Measurements from ENCODE around the gene DPP6. TPM values are rescaled to one million over a fixed set of nuclear protein-coding genes. Genes with fewer than 3 reads are reported as not detected.

The DPP6 gene
- total RNA-seq, 2 experiments from 2014 or later: not detected

DNA sequence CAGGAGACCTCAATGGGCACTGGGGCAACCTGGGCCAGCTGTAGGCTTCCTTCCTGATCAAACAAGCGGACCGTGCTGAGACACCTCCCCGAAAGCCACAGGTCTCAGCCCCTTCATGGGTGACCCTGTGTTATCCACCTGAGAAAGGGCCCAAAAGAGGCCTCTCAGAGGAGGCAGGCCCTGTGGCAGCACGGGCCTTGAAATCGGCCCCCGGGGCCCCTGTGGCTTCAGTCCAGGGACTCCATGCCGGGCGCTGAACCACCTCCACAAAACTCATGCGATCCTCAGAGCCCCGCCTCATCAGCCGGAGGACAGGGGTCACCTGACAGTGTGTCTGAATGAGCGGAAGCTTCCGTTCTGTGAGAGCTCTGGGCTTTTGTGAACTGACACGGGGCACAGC lies 643.6 kb downstream of the DPP6 start:
- Mint-ChIP-seq H3K36me3 (ENCODE audit: low read depth) (no peaks in the 10 kb centered on the region), H3K27ac (no peak overlapping the region), H3K4me1 (no peaks in the 10 kb centered on the region), H3K4me3 (no peak overlapping the region), H3K27me3 (no peaks in the 10 kb centered on the region), H3K9me3 (no peaks in the 10 kb centered on the region)
- CTCF ChIA-PET: no interaction called here
- POLR2A ChIA-PET: no interaction called here
- no peak for DNase-seq

DNA sequence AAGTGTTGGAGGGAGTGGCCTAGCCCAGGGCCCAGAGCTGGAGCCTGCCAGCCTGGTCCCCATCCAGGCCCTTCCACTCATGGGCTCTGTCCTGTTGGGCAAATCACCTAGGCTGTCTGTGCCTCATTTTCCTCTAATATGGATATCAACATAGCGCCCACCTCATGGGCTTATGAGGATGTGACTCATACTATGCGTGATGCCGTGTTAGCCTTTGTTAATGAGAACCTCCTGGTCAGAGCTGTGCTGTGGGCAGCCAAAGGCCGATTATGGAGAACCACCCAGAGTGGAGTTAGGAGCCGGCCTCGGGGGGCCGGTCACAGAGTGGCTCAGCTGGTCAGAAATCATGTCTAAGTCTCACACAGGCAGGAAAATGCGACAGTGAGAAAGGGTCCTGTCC lies 644.4 kb downstream of the DPP6 start:
- no peak overlapping the region for H3K4me3 Mint-ChIP-seq
- no peak for DNase-seq

DNA sequence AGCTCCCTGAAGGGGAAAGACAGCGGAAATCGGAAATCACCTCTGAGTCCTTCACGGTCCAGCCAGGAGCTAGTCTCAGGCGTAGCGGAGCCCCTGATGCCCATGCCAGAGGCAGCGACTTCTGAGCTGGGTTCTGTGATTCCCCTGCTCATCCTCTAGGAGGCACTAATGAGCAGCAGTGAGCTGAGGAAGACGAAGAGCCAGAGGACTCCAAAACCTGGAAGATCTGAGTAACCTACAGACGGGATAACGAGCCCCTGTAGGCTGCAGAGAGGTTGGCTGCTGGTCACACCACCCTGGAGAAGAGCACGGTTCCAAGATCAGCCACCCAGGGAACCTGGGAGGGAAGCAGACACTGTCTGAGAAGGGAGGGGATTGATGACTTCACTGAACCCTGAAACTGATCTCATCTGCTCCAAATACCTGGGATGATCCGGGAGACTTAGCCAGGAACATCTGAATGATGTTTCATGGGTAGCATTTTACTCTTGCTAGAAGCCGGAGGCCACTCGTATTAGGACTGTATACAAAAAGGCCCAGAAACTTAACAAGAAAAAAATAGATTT lies 646.6 kb downstream of the DPP6 start:
- ChIA-PET CTCF (interaction anchor here (1.2 kb wide), 1 partner anchor 10 kb away, joined by 4 read pairs; no protein-coding TSS in a partner anchor), POLR2A (no interaction called here)
- DNase-seq: no peak
- H3K9me3 Mint-ChIP-seq: peaks cover under 1% of the 10 kb centered on the region
- H3K4me1 Mint-ChIP-seq: no peaks in the 10 kb centered on the region
- H3K36me3 Mint-ChIP-seq (ENCODE audit: low read depth): no peaks in the 10 kb centered on the region
- no peaks in the 10 kb centered on the region for H3K27me3 Mint-ChIP-seq
- H3K4me3 Mint-ChIP-seq: no peak overlapping the region
- H3K27ac Mint-ChIP-seq: no peak overlapping the region

More for the DNA sequence above, 644.4 kb downstream of the DPP6 start:
- H3K9me3 Mint-ChIP-seq: no peaks in the 10 kb centered on the region
- no peak overlapping the region for H3K27ac Mint-ChIP-seq
- POLR2A ChIA-PET: no interaction called here
- no peaks in the 10 kb centered on the region for H3K36me3 Mint-ChIP-seq (ENCODE audit: low read depth)
- no peaks in the 10 kb centered on the region for H3K4me1 Mint-ChIP-seq
- CTCF ChIA-PET: no interaction called here
- H3K27me3 Mint-ChIP-seq: no peaks in the 10 kb centered on the region

DNA sequence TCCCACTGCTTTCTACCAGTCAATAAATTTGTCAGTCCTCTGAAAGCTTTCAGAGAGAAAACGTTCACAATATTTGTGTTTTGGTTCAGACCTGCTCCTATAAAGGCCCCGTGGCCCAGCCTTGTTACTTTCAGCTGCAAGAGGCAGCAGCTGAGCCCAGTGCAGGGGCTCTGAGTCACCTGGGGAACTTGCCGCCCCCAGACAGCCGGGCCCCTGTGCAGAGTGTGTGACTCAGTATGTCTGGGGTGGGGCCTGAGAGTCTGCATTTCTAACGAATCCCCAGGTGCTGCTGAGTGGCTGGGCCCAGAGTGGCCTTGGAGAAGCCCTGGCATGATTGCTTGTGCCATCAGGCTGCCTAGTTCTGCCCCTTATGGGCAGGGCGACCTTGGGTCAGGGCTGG lies 647.2 kb downstream of the DPP6 start:
- CTCF ChIA-PET: no interaction called here
- no peak overlapping the region for H3K27ac Mint-ChIP-seq
- POLR2A ChIA-PET: no interaction called here
- H3K36me3 Mint-ChIP-seq (ENCODE audit: low read depth): no peaks in the 10 kb centered on the region
- peaks cover 4% of the 10 kb centered on the region for H3K9me3 Mint-ChIP-seq
- H3K4me3 Mint-ChIP-seq: no peak overlapping the region
- DNase-seq: no peak
- H3K4me1 Mint-ChIP-seq: no peaks in the 10 kb centered on the region
- no peaks in the 10 kb centered on the region for H3K27me3 Mint-ChIP-seq

DNA sequence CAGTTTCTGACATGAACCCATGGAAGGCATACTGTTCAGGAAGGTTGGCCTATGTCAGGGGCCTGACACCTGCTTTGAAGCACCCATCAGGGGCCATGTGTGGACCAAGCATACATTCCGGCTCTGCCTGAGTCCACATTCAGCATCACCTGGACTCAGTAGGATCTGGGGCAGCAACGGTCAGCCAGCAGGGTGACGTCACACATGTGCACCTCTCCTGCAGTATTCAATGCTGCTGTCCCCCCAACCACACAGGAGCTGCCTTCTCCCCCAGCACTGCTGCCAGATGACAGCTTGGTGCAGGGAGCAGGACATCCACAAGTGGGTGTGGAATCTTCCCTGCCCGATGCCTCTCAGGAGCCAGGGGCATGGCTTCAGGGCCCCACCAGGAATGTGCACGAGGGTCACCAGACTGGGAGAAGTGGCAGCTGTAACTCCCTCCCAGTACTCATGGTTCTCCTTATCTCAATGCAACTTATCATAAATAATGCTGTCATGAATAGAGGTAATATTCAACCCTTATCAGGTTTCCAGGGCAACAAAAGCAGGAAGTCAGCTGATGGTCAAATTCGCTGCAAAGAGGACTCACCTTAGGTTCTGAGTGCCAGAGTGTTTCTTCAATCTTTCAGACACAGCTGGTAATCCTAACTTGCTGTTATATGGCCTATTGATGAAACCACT lies 657.8 kb downstream of the DPP6 start:
- H3K9me3 Mint-ChIP-seq: peaks cover 3% of the 10 kb centered on the region
- no peaks in the 10 kb centered on the region for H3K4me1 Mint-ChIP-seq
- no peaks in the 10 kb centered on the region for H3K27me3 Mint-ChIP-seq
- ChIA-PET POLR2A (no interaction called here), CTCF (no interaction called here)
- no peaks in the 10 kb centered on the region for H3K36me3 Mint-ChIP-seq (ENCODE audit: low read depth)
- DNase-seq: no peak
- H3K27ac Mint-ChIP-seq: no peak overlapping the region
- no peak overlapping the region for H3K4me3 Mint-ChIP-seq

DNA sequence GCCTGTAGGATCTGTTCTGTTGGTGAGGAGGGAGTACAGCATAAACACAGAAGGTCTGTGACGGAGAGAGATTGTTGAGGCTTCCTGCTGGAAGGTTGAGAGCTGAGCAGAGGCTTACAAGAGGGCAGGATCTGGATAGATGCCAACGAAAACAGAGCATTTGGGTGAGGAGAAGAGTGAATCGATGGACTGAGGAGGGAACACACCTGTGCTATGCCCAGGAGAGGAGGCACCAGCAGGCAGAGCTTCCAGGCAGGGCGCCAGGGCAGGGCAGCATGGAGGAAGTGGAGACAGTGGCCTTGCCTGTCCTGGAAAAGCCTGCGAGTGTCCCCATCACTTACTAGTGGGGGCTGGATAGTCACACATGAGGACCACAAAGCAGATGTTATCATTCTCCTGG lies 667.8 kb downstream of the DPP6 start:
- POLR2A ChIA-PET: no interaction called here
- no peak overlapping the region for H3K27ac Mint-ChIP-seq
- H3K27me3 Mint-ChIP-seq: no peaks in the 10 kb centered on the region
- no peak overlapping the region for H3K4me3 Mint-ChIP-seq
- peaks cover 18% of the 10 kb centered on the region for H3K9me3 Mint-ChIP-seq
- CTCF ChIA-PET: no interaction called here
- no peaks in the 10 kb centered on the region for H3K4me1 Mint-ChIP-seq
- DNase-seq: no peak
- no peaks in the 10 kb centered on the region for H3K36me3 Mint-ChIP-seq (ENCODE audit: low read depth)

DNA sequence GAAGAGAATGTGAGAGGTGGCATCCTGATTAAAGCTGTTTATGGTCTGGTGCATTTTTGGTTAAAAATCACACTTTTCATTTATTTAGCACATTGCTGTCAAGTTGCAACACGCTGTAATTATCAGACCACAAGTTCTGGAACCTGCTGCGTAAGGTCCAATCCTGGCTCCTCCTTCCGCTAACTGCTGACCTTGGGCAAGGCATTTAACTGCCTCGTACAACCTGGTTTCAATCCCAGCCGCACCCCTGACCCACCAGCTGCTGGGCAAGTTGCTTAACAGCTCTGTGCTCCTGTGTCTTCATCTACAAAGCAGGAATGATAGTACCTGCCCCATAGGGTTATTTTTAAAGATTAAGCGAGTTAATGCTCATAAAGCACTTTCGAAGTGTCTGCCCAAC lies 668.9 kb downstream of the DPP6 start:
- no peaks in the 10 kb centered on the region for H3K4me1 Mint-ChIP-seq
- no peaks in the 10 kb centered on the region for H3K36me3 Mint-ChIP-seq (ENCODE audit: low read depth)
- peaks cover 24% of the 10 kb centered on the region for H3K9me3 Mint-ChIP-seq
- ChIA-PET POLR2A (no interaction called here), CTCF (no interaction called here)
- no peak overlapping the region for H3K27ac Mint-ChIP-seq
- no peak for DNase-seq
- no peak overlapping the region for H3K4me3 Mint-ChIP-seq
- no peaks in the 10 kb centered on the region for H3K27me3 Mint-ChIP-seq

DNA sequence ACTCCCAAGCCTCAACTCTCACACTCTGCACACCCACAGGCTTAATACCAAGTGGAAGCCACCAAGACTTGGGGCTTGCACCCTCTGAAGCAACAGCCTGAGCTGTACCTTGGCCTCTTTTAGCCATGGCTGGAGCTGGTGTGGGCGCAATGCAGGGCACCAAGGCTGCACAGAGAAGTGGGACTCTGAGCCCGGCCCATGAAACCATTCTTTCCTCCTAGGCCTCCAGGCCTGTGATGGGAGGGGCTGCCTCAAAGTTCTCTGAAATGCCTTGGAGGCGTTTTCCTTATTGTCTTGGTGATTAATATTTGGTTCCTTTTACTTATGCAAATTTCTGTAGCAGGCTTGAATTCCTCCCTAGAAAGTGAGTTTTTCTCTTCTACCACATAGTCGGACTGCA lies 674.2 kb downstream of the DPP6 start:
- ChIA-PET POLR2A (no interaction called here), CTCF (no interaction called here)
- Mint-ChIP-seq H3K36me3 (ENCODE audit: low read depth) (peaks cover 2% of the 10 kb centered on the region), H3K4me1 (no peaks in the 10 kb centered on the region), H3K9me3 (peaks cover 17% of the 10 kb centered on the region), H3K27ac (no peak overlapping the region), H3K4me3 (no peak overlapping the region), H3K27me3 (no peaks in the 10 kb centered on the region)
- no peak for DNase-seq

DNA sequence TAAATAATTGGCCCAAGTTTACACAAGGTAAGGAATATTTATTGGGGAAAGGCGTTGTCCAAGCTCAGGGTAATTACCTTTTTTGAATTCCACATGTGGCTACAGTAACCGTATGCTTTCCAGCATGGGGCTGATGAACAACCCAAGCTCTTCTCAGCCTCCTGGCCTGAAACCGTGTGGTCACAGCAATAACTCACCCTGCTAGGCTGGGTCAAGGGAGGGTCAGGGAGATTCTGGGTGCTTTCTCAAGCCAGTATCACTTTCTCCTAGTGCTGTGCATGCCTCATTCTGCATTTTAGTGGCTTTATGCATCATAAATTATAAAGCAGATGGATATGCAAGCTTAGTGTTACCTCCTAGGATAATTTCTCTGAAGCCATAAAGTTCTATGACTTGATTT lies 676.9 kb downstream of the DPP6 start:
- no peak overlapping the region for H3K4me3 Mint-ChIP-seq
- POLR2A ChIA-PET: no interaction called here
- H3K4me1 Mint-ChIP-seq: no peaks in the 10 kb centered on the region

DNA sequence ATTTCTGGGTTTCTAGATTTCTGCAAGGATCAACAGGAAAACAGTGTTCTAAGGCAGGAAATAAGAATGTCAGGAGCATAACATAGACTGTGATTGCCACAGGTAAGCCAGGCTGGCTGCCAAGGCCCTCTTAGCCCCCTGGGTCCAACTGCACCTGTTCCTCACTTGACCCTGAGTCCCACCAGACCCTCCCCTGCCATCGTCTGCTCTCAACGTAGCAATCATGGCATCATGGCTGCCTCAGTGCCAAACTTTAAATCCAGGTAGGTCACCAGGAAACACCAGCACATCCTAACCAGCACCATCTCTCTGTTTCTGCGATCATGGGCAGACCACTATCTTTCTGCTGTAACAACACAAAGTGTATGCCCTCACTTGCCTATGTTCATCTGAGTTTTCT lies 683.6 kb downstream of the DPP6 start:
- Mint-ChIP-seq H3K36me3 (ENCODE audit: low read depth) (no peaks in the 10 kb centered on the region), H3K27ac (no peak overlapping the region), H3K27me3 (no peaks in the 10 kb centered on the region), H3K9me3 (no peaks in the 10 kb centered on the region), H3K4me3 (no peak overlapping the region), H3K4me1 (no peaks in the 10 kb centered on the region)
- POLR2A ChIA-PET: no interaction called here
- CTCF ChIA-PET: no interaction called here
- no peak for DNase-seq

More for the DNA sequence above, 676.9 kb downstream of the DPP6 start:
- CTCF ChIA-PET: no interaction called here
- DNase-seq: no peak
- Mint-ChIP-seq H3K27me3 (no peaks in the 10 kb centered on the region), H3K9me3 (peaks cover 17% of the 10 kb centered on the region), H3K27ac (no peak overlapping the region), H3K36me3 (ENCODE audit: low read depth) (peaks cover 2% of the 10 kb centered on the region)

DNA sequence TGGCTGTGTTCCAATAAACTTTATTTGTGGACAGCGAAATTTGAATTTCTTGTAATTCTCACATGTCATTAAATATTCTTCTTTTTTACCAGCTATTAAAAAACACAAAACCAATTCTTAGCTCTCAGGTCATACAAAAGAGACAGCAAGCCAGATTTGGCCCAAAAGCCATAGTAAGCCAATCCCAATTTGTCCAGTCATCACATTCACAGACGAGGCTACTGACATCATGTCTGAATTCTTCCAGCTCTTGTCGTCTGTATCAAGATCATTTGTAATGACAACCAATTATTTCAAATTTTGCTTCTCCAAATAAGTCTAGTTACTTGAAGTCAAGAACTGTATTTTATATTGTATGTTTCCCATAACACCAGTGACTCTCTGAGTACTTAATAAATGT lies 684.2 kb downstream of the DPP6 start:
- no peaks in the 10 kb centered on the region for H3K9me3 Mint-ChIP-seq
- H3K4me1 Mint-ChIP-seq: no peaks in the 10 kb centered on the region
- no peak overlapping the region for H3K27ac Mint-ChIP-seq
- no peaks in the 10 kb centered on the region for H3K36me3 Mint-ChIP-seq (ENCODE audit: low read depth)
- no peaks in the 10 kb centered on the region for H3K27me3 Mint-ChIP-seq
- ChIA-PET CTCF (no interaction called here), POLR2A (no interaction called here)
- H3K4me3 Mint-ChIP-seq: no peak overlapping the region
- DNase-seq: no peak

DNA sequence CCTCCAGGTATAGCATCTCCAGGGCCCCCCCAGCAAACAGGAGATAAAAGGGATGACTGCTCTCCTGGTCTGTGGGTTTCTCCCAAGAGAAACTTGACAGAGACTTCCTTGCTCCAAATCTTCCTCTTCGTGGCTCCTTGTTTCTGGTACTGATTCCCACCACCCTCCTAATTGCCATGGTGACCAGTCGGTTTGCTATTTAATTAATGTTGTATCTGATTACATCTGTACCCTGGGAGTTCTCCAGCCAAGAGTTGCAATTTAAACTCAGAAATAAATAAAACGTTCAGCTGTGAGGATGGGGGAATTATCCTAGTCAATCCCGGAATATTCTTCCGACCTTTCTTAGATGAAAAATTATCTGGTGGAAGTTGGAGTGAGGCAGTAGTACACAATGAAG lies 686.0 kb downstream of the DPP6 start:
- Mint-ChIP-seq H3K9me3 (no peaks in the 10 kb centered on the region), H3K4me3 (no peak overlapping the region), H3K36me3 (ENCODE audit: low read depth) (no peaks in the 10 kb centered on the region), H3K4me1 (no peaks in the 10 kb centered on the region), H3K27ac (no peak overlapping the region), H3K27me3 (no peaks in the 10 kb centered on the region)
- no peak for DNase-seq
- ChIA-PET CTCF (no interaction called here), POLR2A (no interaction called here)

DNA sequence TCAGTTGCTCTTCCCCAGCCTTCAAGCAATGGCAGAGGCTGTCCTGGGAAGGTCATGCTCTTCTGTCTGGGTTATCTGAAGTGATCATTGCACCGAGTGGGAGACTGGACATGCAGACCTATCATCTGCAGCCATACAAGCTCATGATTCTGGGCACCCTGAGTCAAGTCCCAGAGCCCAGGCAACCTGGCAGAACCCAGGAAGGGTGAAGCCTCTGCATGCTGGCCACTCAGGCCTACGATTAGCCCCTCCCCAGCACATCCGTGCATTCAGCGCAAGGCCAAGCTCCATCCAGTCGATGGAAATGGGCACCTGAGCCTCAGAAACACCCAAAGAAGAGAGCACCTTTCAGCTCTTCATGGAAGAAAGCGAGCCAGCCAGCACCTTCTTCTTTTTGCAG lies 688.9 kb downstream of the DPP6 start:
- no peaks in the 10 kb centered on the region for H3K9me3 Mint-ChIP-seq
- CTCF ChIA-PET: no interaction called here
- no peaks in the 10 kb centered on the region for H3K4me1 Mint-ChIP-seq

DNA sequence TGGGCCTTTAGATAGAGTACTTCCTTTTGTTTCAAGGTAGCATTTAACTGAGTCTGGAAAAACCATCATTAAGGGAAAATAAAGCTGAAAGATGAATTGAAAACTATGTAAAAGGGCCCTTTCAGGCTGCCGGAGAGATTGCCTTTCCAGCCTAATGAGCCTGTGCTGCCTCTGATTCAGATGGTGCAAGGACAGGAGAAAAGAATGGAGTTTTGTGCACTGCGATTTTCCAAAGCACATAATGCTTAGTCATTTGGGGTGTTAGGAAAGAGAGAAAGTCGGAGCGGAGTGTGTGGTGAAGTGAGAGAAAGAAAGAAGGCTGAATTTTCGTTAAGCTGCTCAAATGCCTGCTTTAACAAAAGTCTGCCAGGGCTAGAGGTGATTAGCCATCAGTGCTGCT lies 691.0 kb downstream of the DPP6 start:
- POLR2A ChIA-PET: no interaction called here
- H3K4me3 Mint-ChIP-seq: no peak overlapping the region
- CTCF ChIA-PET: interaction anchor here (2.6 kb wide), 1 partner anchor 9 kb away, joined by 7 read pairs; no protein-coding TSS in a partner anchor

More for the DNA sequence above, 688.9 kb downstream of the DPP6 start:
- no peaks in the 10 kb centered on the region for H3K27me3 Mint-ChIP-seq
- no peak for DNase-seq
- H3K36me3 Mint-ChIP-seq (ENCODE audit: low read depth): no peaks in the 10 kb centered on the region
- H3K4me3 Mint-ChIP-seq: no peak overlapping the region
- H3K27ac Mint-ChIP-seq: no peak overlapping the region
- POLR2A ChIA-PET: no interaction called here

More for the DNA sequence above, 691.0 kb downstream of the DPP6 start:
- Mint-ChIP-seq H3K36me3 (ENCODE audit: low read depth) (no peaks in the 10 kb centered on the region), H3K9me3 (no peaks in the 10 kb centered on the region), H3K27ac (no peak overlapping the region), H3K4me1 (no peaks in the 10 kb centered on the region), H3K27me3 (no peaks in the 10 kb centered on the region)
- DNase-seq: no peak

Measured in activated CD4-positive, alpha-beta T cell treated with anti-CD3 and anti-CD28 coated beads, Interleukin-2, amount 10 ng/mL, durations not matched to agents 7 days and 5 days (primary cell).